ENCODE results near the gene MUSK.

- TF ChIP-seq CTCF (IDR thresholded peaks at IDR 0.05) = no peak
- TF ChIP-seq POLR2A (IDR thresholded peaks at IDR 0.05) = no peak
- no peak for TF ChIP-seq POLR2AphosphoS5 (IDR thresholded peaks at IDR 0.05)
These were observed 173.6 kb downstream of the MUSK start for GRCh38 chr9:110842169-110842568.
